ENCODE measurements around the gene HIGD1B. TPM values are rescaled to one million over a fixed set of nuclear protein-coding genes. Genes with fewer than 3 reads are reported as not detected.

The HIGD1B gene
- total RNA-seq, 1 experiment from 2014 or later = not detected

- TF ChIP-seq CBX3 (IDR thresholded peaks at IDR 0.05; ENCODE audit: low read depth) = no peak
- no peak for TF ChIP-seq SRF (IDR thresholded peaks at IDR 0.05; ENCODE audit: low read depth)
These were observed 20.2 kb downstream of the HIGD1B start (continued) for GRCh38 chr17:44867841-44868240.

- H3K36me3 ChIP-seq (ENCODE audit: control insufficient read depth in 1 of 2, insufficient read depth in 2 of 2, low read length in 2 of 2) = peaks cover 59 to 62% of the 10 kb centered on the region in 2 experiments; a peak in 3 of 4 replicates
- no peaks in the 10 kb centered on the region for H3K27me3 ChIP-seq (ENCODE audit: insufficient read depth, low read length)
- no peaks in the 10 kb centered on the region for H3K4me1 ChIP-seq (ENCODE audit: control insufficient read depth in 1 of 2, insufficient read depth in 2 of 2, low read length in 2 of 2)
- CTCF ChIA-PET = no interaction called here
- no peak overlapping the region for H3K27ac ChIP-seq (ENCODE audit: low read depth, low read length)
- H3K9me3 ChIP-seq (ENCODE audit: control insufficient read depth in 1 of 2, insufficient read depth in 1 of 2, low read depth in 1 of 2, low read length in 2 of 2) = no peaks in the 10 kb centered on the region
- TF ChIP-seq TCF7L2 (IDR thresholded peaks at IDR 0.05; ENCODE audit: borderline replicate concordance, extremely low read depth, insufficient read depth, insufficient read length) = no peak
- no peak for TF ChIP-seq SP1 (IDR thresholded peaks at IDR 0.05; ENCODE audit: low read depth)
- no peak for TF ChIP-seq ATF3 (IDR thresholded peaks at IDR 0.05)
- TF ChIP-seq ZNF274 (IDR thresholded peaks at IDR 0.05; ENCODE audit: low read depth, low read length) = no peak
- no peak for TF ChIP-seq ELF1 (IDR thresholded peaks at IDR 0.05; ENCODE audit: borderline replicate concordance, low read depth)
- TF ChIP-seq FOSL1 (IDR thresholded peaks at IDR 0.05; ENCODE audit: low read depth) = no peak
- no peak for TF ChIP-seq POLR2AphosphoS5 (IDR thresholded peaks at IDR 0.05; ENCODE audit: low read depth, low read length)
- TF ChIP-seq ZFX (IDR thresholded peaks at IDR 0.05) = no peak
- TF ChIP-seq EZH2phosphoT487 (IDR thresholded peaks at IDR 0.05; ENCODE audit: borderline replicate concordance) = no peak
- no peak for TF ChIP-seq REST (IDR thresholded peaks at IDR 0.05; ENCODE audit: low read depth)
- no peak for TF ChIP-seq EZH2 (IDR thresholded peaks at IDR 0.05)
- TF ChIP-seq RAD21 (IDR thresholded peaks at IDR 0.05; ENCODE audit: low read depth) = no peak
- no peak for TF ChIP-seq SRF (IDR thresholded peaks at IDR 0.05; ENCODE audit: low read depth)
- TF ChIP-seq, protein P1, sequence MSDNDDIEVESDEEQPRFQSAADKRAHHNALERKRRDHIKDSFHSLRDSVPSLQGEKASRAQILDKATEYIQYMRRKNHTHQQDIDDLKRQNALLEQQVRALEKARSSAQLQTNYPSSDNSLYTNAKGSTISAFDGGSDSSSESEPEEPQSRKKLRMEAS (IDR thresholded peaks at IDR 0.05) = no peak
- no peak for TF ChIP-seq EGR1 (IDR thresholded peaks at IDR 0.05; ENCODE audit: low read depth)
- DNase-seq (ENCODE audit: low read depth, low spot score) = no peak
- H3K4me2 ChIP-seq (ENCODE audit: low read length) = no peak overlapping the region
- no peak overlapping the region for H3K9ac ChIP-seq (ENCODE audit: low read length)
- H3K4me3 ChIP-seq (replicated peaks in 1 of 2; ENCODE audit: low read depth in 1 of 2, low read length in 2 of 2) = no peak overlapping the region
- H3K79me2 ChIP-seq (ENCODE audit: insufficient read depth, low read length) = peaks cover 7% of the 10 kb centered on the region; the same call in 1 of the 2 replicates
- no peak overlapping the region for H2AFZ ChIP-seq (ENCODE audit: low read depth, low read length, poor library complexity, severe bottlenecking)
- RAD21 ChIA-PET (ENCODE audit: low non-redundant PET in 1 of 2, low total read pairs in 2 of 2, uncharacterized antibody in 2 of 2, unreplicated experiment in 2 of 2) = no interaction called here
- no peaks in the 10 kb centered on the region for H4K20me1 ChIP-seq (ENCODE audit: insufficient read depth)
- POLR2A ChIA-PET = no interaction called here
- no peaks in the 10 kb centered on the region for H3K9me2 ChIP-seq (ENCODE audit: insufficient read depth)
- BruUV-seq (replicated peaks) = no TSS peak
- ATAC-seq = no peak
- intact Hi-C loops (cut with micrococcal nuclease) = no loop called here
These were observed 23.9 kb downstream of the HIGD1B start for GRCh38 chr17:44871556-44871955.

Measured in HCT116 (cell line).